CD14-positive monocyte (primary cell): Measurements from ENCODE around the gene CDH6. TPM values are rescaled to one million over a fixed set of nuclear protein-coding genes. Genes with fewer than 3 reads are reported as not detected.

Experiments
- DNase-seq, 3 donors: peaks; one replicate each; pipeline ENCODE4 v3.0.0-alpha.2; 2011 to 2022
- H2AFZ ChIP-seq: 2 replicates; pipeline ENCODE4 v1.6.0; 2012; ENCODE audit warnings: mild to moderate bottlenecking, low read depth, low read length, inconsistent platforms; ENCODE audit not compliant: insufficient read depth, poor library complexity, severe bottlenecking
- H3K27ac ChIP-seq, 2 donors: 1 replicate in 1 of 2; 2 replicates in 1 of 2; pipeline ENCODE4 v1.5.1; 2012 to 2013; ENCODE audit warnings: low read length in 2 of 2, control low read depth in 1 of 2, inconsistent platforms in 1 of 2, low read depth in 1 of 2, mild to moderate bottlenecking in 1 of 2
- H3K27me3 ChIP-seq, 2 donors: one replicate each; pipeline versions ENCODE4 v1.6.0 to v1.6.1; 2011 to 2013; ENCODE audit warnings: low read length in 2 of 2; ENCODE audit not compliant: control insufficient read depth in 2 of 2, insufficient read depth in 2 of 2
- H3K36me3 ChIP-seq, 2 donors: replicated peaks in 1 of 2; 1 replicate in 1 of 2; 2 replicates in 1 of 2; pipeline versions ENCODE4 v1.5.1 to v1.6.1; 2012 to 2013; ENCODE audit warnings: low read length in 2 of 2, control low read depth in 1 of 2, inconsistent platforms in 1 of 2, mild to moderate bottlenecking in 1 of 2; ENCODE audit not compliant: insufficient read depth in 2 of 2, control insufficient read depth in 1 of 2
- H3K4me1 ChIP-seq, 2 donors: 1 replicate in 1 of 2; 2 replicates in 1 of 2; pipeline versions ENCODE4 v1.5.1 to v1.6.1; 2012 to 2013; ENCODE audit warnings: low read length in 2 of 2, control low read depth in 1 of 2, inconsistent platforms in 1 of 2, mild to moderate bottlenecking in 1 of 2, moderate library complexity in 1 of 2; ENCODE audit not compliant: insufficient read depth in 2 of 2, control insufficient read depth in 1 of 2
- H3K4me2 ChIP-seq: replicated peaks from 2 replicates; pipeline ENCODE3; 2012; ENCODE audit warnings: low read length, moderate library complexity, mild to moderate bottlenecking; ENCODE audit not compliant: poor library complexity, severe bottlenecking; ENCODE audit errors: extremely low read depth
- H3K4me3 ChIP-seq, 3 experiments: fragments of 200-600 bp in 1 of 3; sonication (generic) in 1 of 3; replicated peaks in 1 of 3; 1 replicate in 2 of 3; 2 replicates in 1 of 3; pipeline ENCODE4 v1.5.1; 2011 to 2013; ENCODE audit warnings: low read length in 3 of 3, mild to moderate bottlenecking in 3 of 3, control low read depth in 2 of 3, low read depth in 2 of 3, inconsistent platforms in 1 of 3, moderate library complexity in 1 of 3
- H3K79me2 ChIP-seq: 2 replicates; pipeline ENCODE4 v1.6.0; 2012; ENCODE audit warnings: mild to moderate bottlenecking, control low read depth, inconsistent platforms, low read length, moderate library complexity; ENCODE audit not compliant: insufficient read depth
- H3K9ac ChIP-seq: 2 replicates; pipeline ENCODE4 v1.6.0; 2017; ENCODE audit warnings: low read length, mild to moderate bottlenecking; ENCODE audit not compliant: insufficient read depth, poor library complexity, severe bottlenecking
- H3K9me3 ChIP-seq, 2 donors: replicated peaks in 1 of 2; 1 replicate in 1 of 2; 2 replicates in 1 of 2; pipeline versions ENCODE4 v1.5.1 to v1.6.1; 2012 to 2013; ENCODE audit warnings: low read length in 2 of 2, control low read depth in 1 of 2; ENCODE audit not compliant: control insufficient read depth in 1 of 2, insufficient read depth in 1 of 2
- H4K20me1 ChIP-seq: 2 replicates; pipeline ENCODE4 v1.6.0; 2012; ENCODE audit warnings: mild to moderate bottlenecking, low read length, control low read depth, moderate library complexity; ENCODE audit not compliant: insufficient read depth
- H3K27ac Mint-ChIP-seq, 7 donors: one replicate each; pipeline ENCODE4 v1.8.0; 2020; ENCODE audit warnings: mild to moderate bottlenecking in 7 of 7, mixed read lengths in 7 of 7, moderate library complexity in 6 of 7, inconsistent platforms in 2 of 7
- H3K27me3 Mint-ChIP-seq, 3 donors: one replicate each; pipeline ENCODE4 v1.8.0; 2021 to 2022; ENCODE audit warnings: low read depth in 3 of 3, mild to moderate bottlenecking in 3 of 3, mixed read lengths in 3 of 3, moderate library complexity in 3 of 3, inconsistent platforms in 1 of 3
- H3K36me3 Mint-ChIP-seq, 2 donors: one replicate each; pipeline ENCODE4 v1.8.0; 2020; ENCODE audit warnings: mixed read lengths in 2 of 2, inconsistent platforms in 1 of 2, mild to moderate bottlenecking in 1 of 2
- H3K4me1 Mint-ChIP-seq: one replicate; pipeline ENCODE4 v1.8.0; 2020; ENCODE audit warnings: mild to moderate bottlenecking, mixed read lengths
- H3K4me3 Mint-ChIP-seq, 2 donors: one replicate each; pipeline ENCODE4 v1.8.0; 2020; ENCODE audit warnings: mild to moderate bottlenecking in 2 of 2, mixed read lengths in 2 of 2, moderate library complexity in 1 of 2
- H3K9me3 Mint-ChIP-seq, 7 donors: one replicate each; pipeline ENCODE4 v1.8.0; 2020 to 2022; ENCODE audit warnings: mixed read lengths in 7 of 7, mild to moderate bottlenecking in 6 of 7, moderate library complexity in 6 of 7, inconsistent platforms in 2 of 7
- CTCF ChIP-seq: fragments of 200-600 bp; IDR thresholded peaks from one replicate; pipeline ENCODE4 v1.8.0; 2022; ENCODE audit warnings: antibody characterized with exemption, mild to moderate bottlenecking
- WGBS: methylation state at CpG from one replicate; pipeline ENCODE4 v1.1.5; 2013; ENCODE audit warnings: missing lambda C conversion rate; ENCODE audit not compliant: insufficient coverage; 5-methylcytosine and 5-hydroxymethylcytosine counted together
- intact Hi-C, 2 donors: fragments of 100-400 bp; cut with micrococcal nuclease; formaldehyde crosslinking; loops; one replicate each; pipeline versions ENCODE4 v1.15.0 to v1.15.1; 2023
- polyA plus RNA-seq, 3 donors: library from polyadenylated mRNA; depleted of rRNA in 1 of 3; unstranded in 2 of 3; stranded (reverse) in 1 of 3; fragments of 300-500 nt in 2 of 3; fragments of >200 nt in 1 of 3; fragmentation: Illumina TruSeq in 2 of 3; gene quantifications; 1 replicate in 2 of 3; 2 replicates in 1 of 3; pipeline ENCODE4 v1.2.3, GENCODE V29; 2012 to 2021

CDH6 gene
- polyA plus RNA-seq, 3 donors, result not detected

- no peak overlapping the region for H3K27ac Mint-ChIP-seq
Measured at GRCh38 chr5:31303688-31304087, 110.2 kb downstream of the CDH6 start.

GRCh38 chr5:31317665-31318064, 124.2 kb downstream of the CDH6 start:
- Mint-ChIP-seq H3K4me3 (no peak overlapping the region), H3K27me3 (peaks cover 0 to 1% (median 0%) of the 10 kb centered on the region in 3 donors), H3K4me1 (no peaks in the 10 kb centered on the region), H3K9me3 (peaks cover 0 to 3% (median 0%) of the 10 kb centered on the region in 7 donors), H3K27ac (no peak overlapping the region), H3K36me3 (no peaks in the 10 kb centered on the region)
- Histone ChIP-seq H3K9ac (no peak overlapping the region), H3K36me3 (no peaks in the 10 kb centered on the region), H3K9me3 (no peaks in the 10 kb centered on the region), H4K20me1 (no peaks in the 10 kb centered on the region), H3K27me3 (no peaks in the 10 kb centered on the region), H3K4me1 (no peaks in the 10 kb centered on the region), H3K4me3 (no peak overlapping the region), H2AFZ (no peak overlapping the region), H3K79me2 (no peaks in the 10 kb centered on the region), H3K4me2 (no peak overlapping the region), H3K27ac (no peak overlapping the region)
- no peak for TF ChIP-seq CTCF
- DNase-seq, result no peak
- WGBS, result 84% methylated on average over 13 of the region's 13 CpGs
- intact Hi-C loops, result no loop called here

More at GRCh38 chr5:31303688-31304087, 110.2 kb downstream of the CDH6 start:
- no peaks in the 10 kb centered on the region for H3K9me3 ChIP-seq
- no peak overlapping the region for H3K9ac ChIP-seq
- Mint-ChIP-seq H3K36me3 (no peaks in the 10 kb centered on the region), H3K4me3 (no peak overlapping the region), H3K9me3 (peaks cover 0 to 12% (median 6%) of the 10 kb centered on the region in 7 donors), H3K27me3 (peaks cover 0 to 3% (median 0%) of the 10 kb centered on the region in 3 donors), H3K4me1 (no peaks in the 10 kb centered on the region)
- DNase-seq, result no peak
- no peaks in the 10 kb centered on the region for H3K79me2 ChIP-seq
- H4K20me1 ChIP-seq, result no peaks in the 10 kb centered on the region
- no peak for TF ChIP-seq CTCF
- no peak overlapping the region for H2AFZ ChIP-seq
- no peak overlapping the region for H3K4me3 ChIP-seq
- H3K36me3 ChIP-seq, result no peaks in the 10 kb centered on the region
- no peaks in the 10 kb centered on the region for H3K27me3 ChIP-seq
- no peaks in the 10 kb centered on the region for H3K4me1 ChIP-seq
- WGBS, result no CpG with 5 or more reads among the region's 5 CpGs
- H3K27ac ChIP-seq, result no peak overlapping the region
- intact Hi-C loops, result no loop called here
- H3K4me2 ChIP-seq, result no peak overlapping the region
